ENCODE measurements around the gene FADS6.

Gene FADS6

DNA sequence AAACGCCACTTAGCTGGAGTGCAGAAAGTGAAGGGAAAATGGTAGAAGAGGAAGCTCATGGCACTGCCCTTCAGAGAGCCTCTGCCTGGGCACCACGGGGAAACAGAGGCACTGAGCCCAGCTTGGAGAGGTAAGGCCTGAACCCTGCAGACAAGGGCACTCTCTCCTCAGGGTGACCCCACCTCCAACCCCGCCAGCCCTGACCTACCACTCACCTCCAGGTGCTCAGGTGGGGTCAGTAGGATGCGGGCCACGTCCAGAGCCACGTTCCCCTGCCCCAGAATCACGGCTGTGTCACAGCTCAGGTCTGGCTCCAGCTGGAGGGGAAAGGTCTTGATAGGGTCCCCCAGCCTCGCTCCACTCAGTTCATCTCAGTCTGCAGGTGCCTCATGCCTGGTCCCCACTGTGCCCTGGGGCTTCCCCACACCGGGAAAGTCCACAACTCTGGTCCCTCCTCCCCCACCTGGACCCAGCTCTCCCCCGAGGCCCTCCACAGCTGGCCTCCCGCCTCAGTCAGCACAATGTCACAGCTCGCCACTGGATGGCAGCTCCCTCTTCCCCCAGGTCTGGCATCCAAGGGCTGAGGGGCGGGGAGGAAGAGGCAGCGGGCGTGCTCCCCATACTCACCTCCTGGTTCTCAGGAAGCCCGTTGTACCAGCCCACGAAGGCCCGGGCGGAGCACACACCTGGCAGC, 27.8 kb downstream of the FADS6 start:
- DNase-seq: peak in 1 of 2 experiments; percentile 25

DNA sequence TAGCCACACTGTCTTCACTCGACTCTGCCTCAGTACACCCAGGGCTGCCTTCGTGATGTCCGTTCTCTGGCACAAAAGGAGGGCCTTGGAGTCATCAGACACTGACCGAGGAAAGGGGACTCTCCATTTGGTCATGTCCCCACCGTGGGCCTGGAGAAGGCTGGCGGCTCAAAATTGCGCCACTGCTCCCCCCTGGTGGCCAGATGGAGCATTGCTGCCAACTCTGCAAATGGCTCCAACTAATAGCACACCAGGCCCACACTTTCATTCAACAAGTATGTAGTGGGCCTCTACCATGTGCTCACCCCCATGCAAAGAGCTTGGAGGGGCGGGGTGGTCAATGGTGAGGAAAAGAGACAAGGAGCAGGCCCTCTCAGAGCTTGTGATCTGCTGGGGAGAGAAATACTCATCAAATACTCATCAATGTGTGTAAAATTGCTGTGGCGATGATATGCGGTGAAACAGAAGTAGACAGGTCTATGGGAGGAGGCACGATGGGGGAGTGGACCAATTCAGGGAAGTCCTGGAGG, 28.5 kb downstream of the FADS6 start:
- DNase-seq: peak; percentile 41 to 69

GRCh38 chr17:74864297-74864865, 29.1 kb downstream of the FADS6 start:
- no peak for DNase-seq

GRCh38 chr17:74863420-74864296, 29.8 kb downstream of the FADS6 start:
- DNase-seq: no peak

- DNase-seq: no peak
Observed at GRCh38 chr17:74862919-74863318, 30.5 kb downstream of the FADS6 start.

GRCh38 chr17:74862108-74862901, 31.1 kb downstream of the FADS6 start:
- peak; percentile 47 to 70 for DNase-seq

- DNase-seq: no peak
Observed at GRCh38 chr17:74861662-74862107, 31.7 kb downstream of the FADS6 start.

DNA sequence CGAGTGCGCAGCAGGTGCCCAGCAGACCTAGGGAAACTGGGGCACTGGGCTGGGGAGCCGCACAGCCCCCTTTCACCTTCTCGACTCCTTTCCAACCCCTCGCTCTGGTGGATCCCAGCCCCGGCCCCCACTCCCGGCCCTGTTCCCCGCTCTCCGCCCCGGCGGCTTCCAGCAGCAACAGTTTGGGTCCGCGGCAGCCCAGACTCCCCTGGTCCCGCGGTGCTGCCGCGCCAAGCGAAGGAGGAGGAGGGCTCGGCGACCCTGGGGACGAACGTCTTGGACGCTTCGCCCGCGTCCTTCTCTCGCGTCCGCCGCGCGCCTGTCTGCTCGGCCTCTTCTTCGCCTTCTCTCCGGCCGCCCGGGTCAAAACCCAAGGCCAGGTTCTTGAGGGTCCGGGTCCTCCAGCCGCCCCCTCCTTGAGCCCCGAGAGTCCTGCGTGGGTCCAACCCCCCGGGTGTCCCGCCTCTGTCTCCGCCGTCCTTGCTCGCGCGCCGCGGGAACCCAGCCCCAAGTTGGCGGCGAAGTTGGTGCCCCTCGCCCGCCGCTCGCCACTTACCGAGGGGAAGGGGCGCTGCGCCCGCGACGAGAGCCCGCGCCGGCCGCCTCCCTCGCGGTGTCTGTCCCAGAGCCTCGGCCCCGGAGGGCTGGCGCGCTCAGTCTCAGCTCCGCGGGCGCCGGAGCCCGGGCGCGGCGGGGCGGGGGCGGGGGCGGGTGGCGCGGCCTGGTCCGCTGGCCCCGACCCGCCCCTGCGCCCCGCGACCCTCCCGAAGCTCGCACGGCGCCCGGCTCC, 32.4 kb downstream of the FADS6 start:
- no peak for DNase-seq

- no peak for DNase-seq
Observed at GRCh38 chr17:74860229-74860871, 33.1 kb downstream of the FADS6 start.

- DNase-seq: peak in 1 of 2 experiments; percentile 37
Observed at GRCh38 chr17:74859459-74860228, 33.8 kb downstream of the FADS6 start, which contains the start of gene GRIN2C. Gene GRIN2C (minus strand): TSS chr17:74859885. CDS start chr17:74855092, 4,793 bp downstream.

- DNase-seq: no peak
Observed at GRCh38 chr17:74858672-74859458, 34.6 kb downstream of the FADS6 start.

DNA sequence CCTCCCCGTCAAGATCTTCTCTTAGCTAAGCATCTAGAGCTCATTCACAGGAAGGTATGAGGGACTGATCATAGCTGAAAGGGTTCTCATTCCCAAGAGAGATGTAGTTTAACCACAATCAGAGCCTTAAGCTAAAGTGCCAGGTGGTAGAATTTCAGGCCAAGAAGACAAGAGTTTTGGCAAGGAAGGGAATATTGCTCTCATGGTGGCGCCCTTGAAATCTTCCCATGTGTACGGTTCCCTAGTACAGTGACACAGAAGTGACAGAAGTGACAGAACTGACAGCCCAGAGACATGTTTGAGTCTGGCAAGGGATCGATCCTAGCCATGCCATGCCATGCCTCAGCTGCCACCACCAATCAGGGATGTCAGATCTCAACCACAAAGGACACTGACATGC, 36.2 kb downstream of the FADS6 start:
- no peak for DNase-seq

GRCh38 chr17:74856112-74856511, 37.3 kb downstream of the FADS6 start:
- no peak for DNase-seq

- DNase-seq: no peak
Observed at GRCh38 chr17:74855323-74855722, 38.1 kb downstream of the FADS6 start.

DNA sequence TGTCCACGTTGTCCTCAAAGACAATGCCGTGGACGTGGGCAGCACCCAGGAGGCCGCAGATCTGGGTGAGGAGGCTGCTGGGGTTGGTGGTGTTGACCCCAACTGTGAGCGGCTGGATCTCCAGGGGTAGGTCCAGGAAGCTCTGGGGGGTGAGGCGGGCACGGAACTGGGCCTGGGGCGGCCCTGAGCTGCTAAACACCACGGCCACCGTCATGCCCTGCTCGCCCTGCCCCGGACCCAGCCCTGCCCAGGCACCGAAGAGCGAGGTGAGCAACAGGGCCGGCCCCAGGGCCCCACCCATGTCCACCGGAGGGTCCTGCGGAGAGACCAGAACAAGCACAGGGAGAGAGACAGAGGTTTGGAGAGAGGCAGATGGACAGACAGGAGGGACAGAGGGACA, 38.6 kb downstream of the FADS6 start:
- no peak for DNase-seq

- no peak for DNase-seq
Observed at GRCh38 chr17:74853669-74854068, 39.8 kb downstream of the FADS6 start.

DNA sequence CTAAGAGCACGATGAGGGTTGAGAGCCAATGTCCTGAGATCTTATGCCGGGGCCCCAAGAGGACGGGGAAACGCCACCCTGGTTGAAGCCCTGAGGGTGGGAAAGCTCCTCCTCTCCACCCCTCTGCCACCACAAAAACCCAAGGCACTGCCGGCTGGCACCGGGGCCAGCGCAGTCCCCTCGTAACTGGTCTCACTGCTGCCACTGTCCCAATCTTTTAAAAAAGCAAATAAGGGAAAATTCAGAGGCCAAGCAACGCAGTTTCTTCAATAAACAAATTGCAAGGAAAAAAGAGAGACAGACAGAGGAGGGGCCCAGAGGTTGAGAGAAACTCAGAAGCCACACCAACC, 40.4 kb downstream of the FADS6 start:
- no peak for DNase-seq

- DNase-seq: no peak
Observed at GRCh38 chr17:74852237-74853047, 41.0 kb downstream of the FADS6 start.

Measured in SHP77 (cell line).